ENCODE data around the gene RPLP2.

- no peak for TF ChIP-seq ZNF274 (IDR thresholded peaks at IDR 0.05; ENCODE audit: low read depth, low read length)
- TF ChIP-seq SUZ12 (IDR thresholded peaks at IDR 0.05; ENCODE audit: extremely low read depth, insufficient read depth, insufficient read length): no peak
- TF ChIP-seq YY1 (IDR thresholded peaks at IDR 0.05; ENCODE audit: insufficient read depth, insufficient read length): no peak
Observed at GRCh38 chr11:852762-853161, 43.0 kb downstream of the RPLP2 start.

Measured in NT2/D1 (cell line).